ENCODE results near the gene CFAP47. TPM values are rescaled to one million over a fixed set of nuclear protein-coding genes. Genes with fewer than 3 reads are reported as not detected.
A peak's percentile ranks its signal among the peaks of the same experiment; 100 is the strongest.

CFAP47 gene
- 10 to 100 TPM in 1 of 2 donors, 1 to 10 TPM in 1; 7.2 to 21.0 TPM for total RNA-seq
- under 1 TPM; 0.68 to 0.83 TPM for polyA plus RNA-seq
- long read RNA-seq, donor 1 = 0 reads
- long read RNA-seq, donor 2 = 0 reads
- long read RNA-seq, donor 3 = 0 reads
- long read RNA-seq, donor 4 = 0 reads
- long read RNA-seq, donor 5 = 0 reads

DNA sequence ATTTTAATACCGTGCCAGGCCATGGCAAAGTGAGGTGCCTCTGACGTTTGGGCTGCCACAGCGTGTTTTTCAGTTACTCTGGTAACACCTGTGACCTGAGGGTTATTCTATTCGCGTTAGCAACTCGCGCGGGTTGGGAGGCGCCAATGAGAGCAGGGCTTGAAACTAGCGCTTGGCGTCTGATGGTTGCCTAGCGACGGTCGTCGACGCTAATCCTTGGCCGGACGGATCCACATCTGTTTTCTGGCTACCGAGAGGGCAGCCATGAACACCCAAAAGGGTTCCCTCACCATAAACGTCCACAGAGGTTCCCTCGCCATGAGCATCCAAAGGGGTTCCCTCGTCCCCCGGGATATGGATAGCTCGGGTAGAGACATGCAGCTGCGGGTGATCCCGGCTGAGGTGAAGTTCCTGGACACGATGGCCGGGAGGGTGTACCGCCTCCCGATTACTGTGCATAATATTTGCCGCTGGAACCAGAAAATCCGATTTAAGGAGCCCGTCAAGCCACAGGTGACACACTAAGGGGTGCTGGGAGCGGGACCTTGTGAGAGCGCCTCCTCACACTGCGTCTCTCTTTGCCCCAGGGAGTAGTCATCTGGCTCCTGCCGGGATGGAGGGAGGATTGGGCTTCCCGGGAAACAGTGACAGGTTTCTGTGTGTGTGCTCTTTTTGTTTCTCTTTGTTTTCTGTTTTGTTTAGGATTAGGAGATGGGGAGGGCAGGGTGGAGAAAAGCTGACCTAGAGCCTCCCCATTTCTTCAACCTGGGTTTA lies at the start of gene CFAP47:
Gene CFAP47 (plus strand): TSS at position 199 of the 774 bp plus-strand sequence. CDS start 66 bp downstream, at position 265.
- WGBS, 2 donors = 3 to 24% methylated on average over 38 of the region's 38 CpGs
- H3K27me3 ChIP-seq (ENCODE audit: control insufficient read depth in 3 of 3, insufficient read depth in 3 of 3, low read length in 2 of 3) = peaks cover 0 to 6% (median 2%) of the 10 kb centered on the region in 3 donors
- no peak within 1 kb of the TSS for H3K27ac ChIP-seq (ENCODE audit: low read depth in 1 of 2, low read length in 1 of 2)
- H3K4me1 ChIP-seq (ENCODE audit: control insufficient read depth in 5 of 5, insufficient read depth in 5 of 5, low read length in 5 of 5) = no peaks in the 10 kb centered on the region
- no peak within 1 kb of the TSS for H3K4me3 ChIP-seq
- ATAC-seq (ENCODE audit: insufficient read depth, low FRiP score) = no peak
- no peak for TF ChIP-seq CTCF (IDR thresholded peaks at IDR 0.05; ENCODE audit: control extremely low read depth, extremely low read depth)
- no peaks in the 10 kb centered on the region for H3K36me3 ChIP-seq (ENCODE audit: control insufficient read depth in 4 of 4, insufficient read depth in 4 of 4, low read length in 4 of 4)
- peak; percentile 42 to 64 (median 55) for DNase-seq
- H3K9me3 ChIP-seq (ENCODE audit: control insufficient read depth in 4 of 4, insufficient read depth in 3 of 4, low read length in 3 of 4) = peaks cover 0 to 3% (median 0%) of the 10 kb centered on the region in 4 donors
- no peak within 1 kb of the TSS for H3K9ac ChIP-seq (ENCODE audit: insufficient read depth in 1 of 2, low read length in 2 of 2)

- no peaks in the 10 kb centered on the region for H3K9me3 ChIP-seq (ENCODE audit: control insufficient read depth in 4 of 4, insufficient read depth in 3 of 4, low read length in 3 of 4)
- TF ChIP-seq CTCF (IDR thresholded peaks at IDR 0.05; ENCODE audit: control extremely low read depth, extremely low read depth) = no peak
- no peaks in the 10 kb centered on the region for H3K36me3 ChIP-seq (ENCODE audit: control insufficient read depth in 4 of 4, insufficient read depth in 4 of 4, low read length in 4 of 4)
- no peaks in the 10 kb centered on the region for H3K4me1 ChIP-seq (ENCODE audit: control insufficient read depth in 5 of 5, insufficient read depth in 5 of 5, low read length in 5 of 5)
- DNase-seq = peak; percentile 19 to 78 (median 60)
- no peaks in the 10 kb centered on the region for H3K27me3 ChIP-seq (ENCODE audit: control insufficient read depth in 3 of 3, insufficient read depth in 3 of 3, low read length in 2 of 3)
- ATAC-seq (ENCODE audit: insufficient read depth, low FRiP score) = no peak
- H3K9ac ChIP-seq (ENCODE audit: insufficient read depth in 1 of 2, low read length in 2 of 2) = no peak overlapping the region
- 31 to 46% methylated on average over 2 of the region's 2 CpGs for WGBS, 2 donors
- no peak overlapping the region for H3K27ac ChIP-seq (ENCODE audit: low read depth in 1 of 2, low read length in 1 of 2)
- no peak overlapping the region for H3K4me3 ChIP-seq
Measured at GRCh38 chrX:35880601-35881000, 38.9 kb upstream of the CFAP47 start.

- no peak for TF ChIP-seq CTCF (IDR thresholded peaks at IDR 0.05; ENCODE audit: control extremely low read depth, extremely low read depth)
- Histone ChIP-seq H3K27ac (ENCODE audit: low read depth in 1 of 2, low read length in 1 of 2) (no peak overlapping the region), H3K36me3 (ENCODE audit: control insufficient read depth in 4 of 4, insufficient read depth in 4 of 4, low read length in 4 of 4) (no peaks in the 10 kb centered on the region), H3K27me3 (ENCODE audit: control insufficient read depth in 3 of 3, insufficient read depth in 3 of 3, low read length in 2 of 3) (peaks cover 0 to 4% (median 0%) of the 10 kb centered on the region in 3 donors), H3K4me3 (no peak overlapping the region), H3K9me3 (ENCODE audit: control insufficient read depth in 4 of 4, insufficient read depth in 3 of 4, low read length in 3 of 4) (no peaks in the 10 kb centered on the region), H3K9ac (ENCODE audit: insufficient read depth in 1 of 2, low read length in 2 of 2) (no peak overlapping the region), H3K4me1 (ENCODE audit: control insufficient read depth in 5 of 5, insufficient read depth in 5 of 5, low read length in 5 of 5) (no peaks in the 10 kb centered on the region)
- DNase-seq (no peak), ATAC-seq (ENCODE audit: insufficient read depth, low FRiP score) (no peak)
Measured at GRCh38 chrX:35886135-35886534, 33.4 kb upstream of the CFAP47 start.

All from lung (tissue), 16 donors.